Hippocampal formation (tissue), 2 donors: ENCODE data around the gene EPG5.

Experiments
- DNase-seq, 2 donors: peaks; one replicate each; lab custom pipeline; 2025; lab: John Stamatoyannopoulos, UW

EPG5 gene

GRCh38 chr18:45802814-45803492, 164.2 kb downstream of the EPG5 start:
- DNase-seq: no peak

GRCh38 chr18:45801416-45802004, 165.6 kb downstream of the EPG5 start:
- no peak for DNase-seq
